Subcutaneous adipose tissue (tissue), 4 donors: ENCODE measurements around the gene ABCA5. TPM values are rescaled to one million over a fixed set of nuclear protein-coding genes. Genes with fewer than 3 reads are reported as not detected.

Source experiments
- CTCF ChIP-seq: fragments of 450-650 bp; IDR thresholded peaks from one replicate; pipeline ENCODE4 v1.5.1; 2016; ENCODE audit warnings: low read depth, mild to moderate bottlenecking, control low read depth, antibody characterized with exemption, moderate library complexity
- total RNA-seq, 4 donors: library from RNA; depleted of rRNA; stranded (reverse); fragments of >200 nt; gene quantifications; one replicate each; pipeline ENCODE4 v1.1.0, GENCODE V29; 2016

The ABCA5 gene
- total RNA-seq, 4 donors from 2014 or later = 58.3 to 91.8 (median 84.1) TPM

DNA sequence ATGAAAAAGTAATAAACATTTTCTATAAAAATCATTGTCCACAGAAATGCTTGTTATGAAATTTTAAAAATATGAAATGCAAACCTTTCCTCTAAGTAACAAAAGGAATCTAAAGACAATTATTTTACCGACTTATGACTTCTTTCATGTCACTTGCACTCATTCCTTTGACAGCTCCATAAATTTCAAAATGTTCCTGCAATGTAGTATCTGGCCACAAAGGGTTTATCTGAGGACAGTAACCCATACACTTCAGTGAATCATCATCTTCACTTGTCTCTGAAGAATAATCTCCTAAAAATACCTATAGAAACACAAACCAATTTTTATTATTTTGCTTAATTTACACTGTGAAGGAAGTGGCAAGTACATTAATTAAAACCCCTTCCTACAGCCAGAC lies 72.7 kb downstream of the ABCA5 start:
- TF ChIP-seq CTCF = no peak

GRCh38 chr17:69250641-69251040 lies 76.3 kb downstream of the ABCA5 start:
- TF ChIP-seq CTCF = no peak

DNA sequence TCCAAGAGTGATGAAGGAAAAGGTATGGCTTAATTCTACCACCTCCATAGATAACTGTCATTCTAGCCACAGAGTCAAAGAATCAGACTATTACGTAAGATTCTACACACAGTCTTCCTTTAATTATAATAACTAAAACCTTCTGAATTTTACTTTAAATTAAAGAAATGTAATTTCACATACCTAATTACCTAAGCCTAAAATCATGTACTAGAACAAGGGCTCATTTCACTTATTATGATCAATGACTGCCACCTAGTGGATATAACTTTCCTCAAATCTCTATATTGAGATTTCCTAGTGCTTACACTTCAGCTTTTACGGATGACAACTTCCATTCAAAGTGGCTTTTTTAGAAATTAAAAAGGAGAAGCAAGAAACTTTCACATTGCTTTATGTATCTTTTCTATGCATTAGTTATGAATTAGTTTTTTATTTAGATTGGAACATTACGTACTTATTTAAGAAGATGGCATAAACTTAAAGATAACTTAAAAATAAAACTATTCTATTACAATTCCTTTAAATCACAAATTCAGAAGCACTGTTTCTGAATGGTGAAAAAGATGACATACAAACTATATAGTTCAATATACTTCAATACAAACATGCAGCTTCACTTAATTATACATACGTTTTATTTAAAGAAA lies 80.1 kb downstream of the ABCA5 start:
- TF ChIP-seq CTCF = no peak

GRCh38 chr17:69246202-69246601 lies 80.7 kb downstream of the ABCA5 start:
- TF ChIP-seq CTCF = no peak

DNA sequence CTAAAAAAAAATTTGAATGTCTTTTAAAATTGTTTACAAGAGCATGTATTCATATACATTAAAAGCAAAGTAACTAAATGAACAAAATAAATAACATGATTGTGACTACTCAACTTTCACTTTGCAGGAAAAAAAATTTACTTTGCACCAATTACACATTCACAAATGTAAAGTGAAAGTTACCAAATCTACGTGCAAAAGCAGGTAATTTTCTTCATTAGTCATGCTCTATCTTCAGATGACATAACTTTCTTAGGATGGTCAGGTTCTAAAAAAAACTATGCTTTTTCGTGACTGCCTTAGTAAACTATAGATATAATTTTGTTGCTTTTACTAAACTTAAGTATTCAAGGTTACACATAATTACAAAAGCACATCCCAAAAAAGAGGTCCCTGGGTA lies 81.3 kb downstream of the ABCA5 start:
- no peak for TF ChIP-seq CTCF

GRCh38 chr17:69239611-69240600 lies 87.0 kb downstream of the ABCA5 start:
- TF ChIP-seq CTCF = no peak

DNA sequence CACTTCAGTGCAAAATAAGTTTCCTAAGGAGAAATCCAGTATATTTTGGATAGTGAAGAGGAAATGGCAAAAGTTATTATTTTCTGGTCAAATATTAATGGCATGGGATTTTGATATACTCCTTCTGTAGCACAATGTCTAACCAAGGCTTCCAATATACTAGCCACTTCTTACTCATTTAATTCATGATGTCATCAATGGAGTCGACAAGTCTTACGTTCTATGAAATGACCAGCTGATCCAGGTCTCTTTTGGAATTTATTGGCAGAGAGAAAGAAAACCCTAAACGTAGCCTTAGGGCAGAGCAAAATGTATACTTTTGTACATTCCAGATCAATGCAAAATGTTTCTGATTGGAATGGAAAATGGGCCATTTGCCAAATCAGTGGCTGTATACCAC lies 90.0 kb downstream of the ABCA5 start:
- TF ChIP-seq CTCF = no peak
